ENCODE data around the gene GNB1.

GNB1 gene

GRCh38 chr1:1826356-1827088, 64.4 kb downstream of the GNB1 start:
- H3K79me2 ChIP-seq (ENCODE audit: control insufficient read depth, low read length): peaks cover 97% of the 10 kb centered on the region

GRCh38 chr1:1825217-1825616, 65.7 kb downstream of the GNB1 start:
- peaks cover 40% of the 10 kb centered on the region for H3F3A ChIP-seq (ENCODE audit: control insufficient read depth, insufficient read depth)
- H3K9me3 ChIP-seq (ENCODE audit: control insufficient read depth, insufficient read depth, low read length): no peaks in the 10 kb centered on the region
- H3K36me3 ChIP-seq (ENCODE audit: control insufficient read depth, low read length): peaks cover 74% of the 10 kb centered on the region
- peak overlapping the region; percentile 53; the same call in 1 of the 2 replicates for H3K4me2 ChIP-seq (ENCODE audit: low read length)
- no peaks in the 10 kb centered on the region for H3K27me3 ChIP-seq (ENCODE audit: control insufficient read depth, low read length)
- no peak overlapping the region for H3K4me3 ChIP-seq (ENCODE audit: low read length)
- no peaks in the 10 kb centered on the region for H4K20me1 ChIP-seq (ENCODE audit: control insufficient read depth, insufficient read depth, low read depth, low read length)
- no peaks in the 10 kb centered on the region for H3K9me2 ChIP-seq (replicated peaks; ENCODE audit: control insufficient read depth, low read length)
- H3K27ac ChIP-seq (ENCODE audit: low read depth, low read length): peak overlapping the region; percentile 63
- no peak for TF ChIP-seq EZH2phosphoT487 (IDR thresholded peaks at IDR 0.05; ENCODE audit: borderline replicate concordance, low read length)
- no peak for TF ChIP-seq CTCF (IDR thresholded peaks at IDR 0.05; ENCODE audit: low read depth, low read length, poor library complexity, severe bottlenecking)
- peaks cover 97% of the 10 kb centered on the region for H3K79me2 ChIP-seq (ENCODE audit: control insufficient read depth, low read length)
- peaks cover 96% of the 10 kb centered on the region for H3K4me1 ChIP-seq (ENCODE audit: control insufficient read depth, low read length)

More at GRCh38 chr1:1826356-1827088, 64.4 kb downstream of the GNB1 start:
- H3K9me2 ChIP-seq (replicated peaks; ENCODE audit: control insufficient read depth, low read length): no peaks in the 10 kb centered on the region
- peaks cover 95% of the 10 kb centered on the region for H3K4me1 ChIP-seq (ENCODE audit: control insufficient read depth, low read length)
- H3K27me3 ChIP-seq (ENCODE audit: control insufficient read depth, low read length): no peaks in the 10 kb centered on the region
- H4K20me1 ChIP-seq (ENCODE audit: control insufficient read depth, insufficient read depth, low read depth, low read length): no peaks in the 10 kb centered on the region
- TF ChIP-seq CTCF (IDR thresholded peaks at IDR 0.05; ENCODE audit: low read depth, low read length, poor library complexity, severe bottlenecking): no peak
- TF ChIP-seq EZH2phosphoT487 (IDR thresholded peaks at IDR 0.05; ENCODE audit: borderline replicate concordance, low read length): no peak
- no peak overlapping the region for H3K4me3 ChIP-seq (ENCODE audit: low read length)
- H3K4me2 ChIP-seq (ENCODE audit: low read length): peak overlapping the region; percentile 6; the same call in 1 of the 2 replicates
- H3K9me3 ChIP-seq (ENCODE audit: control insufficient read depth, insufficient read depth, low read length): no peaks in the 10 kb centered on the region
- peak overlapping the region; percentile 14 for H3K27ac ChIP-seq (ENCODE audit: low read depth, low read length)
- peaks cover 70% of the 10 kb centered on the region for H3K36me3 ChIP-seq (ENCODE audit: control insufficient read depth, low read length)
- H3F3A ChIP-seq (ENCODE audit: control insufficient read depth, insufficient read depth): peaks cover 34% of the 10 kb centered on the region

DNA sequence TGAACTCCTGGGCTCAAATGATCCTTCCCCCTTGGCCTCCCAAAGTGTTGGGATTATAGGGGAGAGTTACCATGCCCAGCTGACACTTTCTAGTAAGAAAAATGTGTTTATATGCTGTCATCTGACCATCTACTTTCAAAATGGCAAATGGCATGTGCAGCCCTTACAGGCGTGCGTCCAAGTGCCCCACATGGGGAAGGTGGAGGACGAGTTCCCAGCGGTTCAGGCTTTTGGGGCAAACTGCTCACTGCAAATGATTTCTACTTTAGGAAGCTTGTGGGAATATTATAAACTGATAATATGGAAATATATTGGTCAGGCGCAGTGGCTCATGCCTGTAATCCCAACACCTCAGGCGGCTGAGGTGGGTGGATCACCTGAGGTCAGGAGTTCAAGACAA, 71.1 kb downstream of the GNB1 start:
- H3K79me2 ChIP-seq (ENCODE audit: control insufficient read depth, low read length): peaks cover 86% of the 10 kb centered on the region
- peaks cover 82% of the 10 kb centered on the region for H3K36me3 ChIP-seq (ENCODE audit: control insufficient read depth, low read length)
- no peaks in the 10 kb centered on the region for H3K9me3 ChIP-seq (ENCODE audit: control insufficient read depth, insufficient read depth, low read length)
- peak overlapping the region; percentile 28 for H3K27ac ChIP-seq (ENCODE audit: low read depth, low read length)
- H3K9me2 ChIP-seq (replicated peaks; ENCODE audit: control insufficient read depth, low read length): no peaks in the 10 kb centered on the region
- H3K27me3 ChIP-seq (ENCODE audit: control insufficient read depth, low read length): no peaks in the 10 kb centered on the region
- H3K4me1 ChIP-seq (ENCODE audit: control insufficient read depth, low read length): peaks cover 64% of the 10 kb centered on the region
- no peaks in the 10 kb centered on the region for H4K20me1 ChIP-seq (ENCODE audit: control insufficient read depth, insufficient read depth, low read depth, low read length)
- H3F3A ChIP-seq (ENCODE audit: control insufficient read depth, insufficient read depth): peaks cover 28% of the 10 kb centered on the region
- TF ChIP-seq EZH2phosphoT487 (IDR thresholded peaks at IDR 0.05; ENCODE audit: borderline replicate concordance, low read length) (no peak), CTCF (IDR thresholded peaks at IDR 0.05; ENCODE audit: low read depth, low read length, poor library complexity, severe bottlenecking) (no peak)
- no peak overlapping the region for H3K4me3 ChIP-seq (ENCODE audit: low read length)
- peak overlapping the region; percentile 32 for H3K4me2 ChIP-seq (ENCODE audit: low read length)

Measured in DOHH2 (cell line).